RCC 7860 (cell line): Measurements from ENCODE around the gene CEMP1.

Experiments used
- DNase-seq: peaks from one replicate; pipeline ENCODE4 v3.0.0-alpha.2; 2015; ENCODE audit warnings: low spot score
- FAIRE-seq: peaks from 2 replicates; lab custom pipeline; 2012; peaks lifted over from hg19 to GRCh38; lab: Jason Lieb, UNC

The CEMP1 gene

GRCh38 chr16:2520784-2521531 lies 10.2 kb downstream of the CEMP1 start:
- DNase-seq (peak; percentile 86), FAIRE-seq (peak; percentile 81)

GRCh38 chr16:2520097-2520783 lies 11.0 kb downstream of the CEMP1 start, which contains the start of gene AMDHD2:
AMDHD2 (plus strand) TSS chr16:2520371; CDS start chr16:2520459, 88 bp downstream.
- FAIRE-seq (no peak), DNase-seq (peak; percentile 87)

- FAIRE-seq (no peak), DNase-seq (no peak)
Observed at GRCh38 chr16:2519711-2520080, 11.5 kb downstream of the CEMP1 start.

GRCh38 chr16:2518823-2519710 lies 12.1 kb downstream of the CEMP1 start:
- DNase-seq (no peak), FAIRE-seq (no peak)

- DNase-seq (no peak), FAIRE-seq (no peak)
Observed at GRCh38 chr16:2517954-2518605, 13.1 kb downstream of the CEMP1 start.

GRCh38 chr16:2516391-2517240 lies 14.6 kb downstream of the CEMP1 start:
- FAIRE-seq (no peak), DNase-seq (no peak)

- FAIRE-seq = no peak
- DNase-seq = no peak
Observed at GRCh38 chr16:2515180-2515851, 15.9 kb downstream of the CEMP1 start.

- FAIRE-seq (no peak), DNase-seq (no peak)
Observed at GRCh38 chr16:2514333-2515179, 16.7 kb downstream of the CEMP1 start.

- FAIRE-seq (no peak), DNase-seq (peak; percentile 81)
Observed at GRCh38 chr16:2513405-2514332, 17.5 kb downstream of the CEMP1 start, which contains the start of gene ATP6V0C. ATP6V0C (plus strand) TSS chr16:2513952; CDS start chr16:2514104, 152 bp downstream.

- no peak for DNase-seq
- no peak for FAIRE-seq
Observed at GRCh38 chr16:2512735-2513404, 18.3 kb downstream of the CEMP1 start.

- DNase-seq (no peak), FAIRE-seq (no peak)
Observed at GRCh38 chr16:2511996-2512734, 19.0 kb downstream of the CEMP1 start.

GRCh38 chr16:2511128-2511800 lies 19.9 kb downstream of the CEMP1 start:
- DNase-seq = no peak

GRCh38 chr16:2508722-2509400 lies 22.3 kb downstream of the CEMP1 start:
- FAIRE-seq = no peak
- no peak for DNase-seq

More at GRCh38 chr16:2511128-2511800, 19.9 kb downstream of the CEMP1 start:
- no peak for FAIRE-seq

GRCh38 chr16:2507665-2508064 lies 23.5 kb downstream of the CEMP1 start:
- FAIRE-seq = no peak
- DNase-seq = no peak
